ENCODE results near the gene SAP30BP. TPM values are rescaled to one million over a fixed set of nuclear protein-coding genes. Genes with fewer than 3 reads are reported as not detected.
A peak's percentile ranks its signal among the peaks of the same experiment; 100 is the strongest.

The SAP30BP gene
- total and polyA plus RNA-seq, 2 experiments from 2014 or later, result 44.9 to 97.9 TPM

DNA sequence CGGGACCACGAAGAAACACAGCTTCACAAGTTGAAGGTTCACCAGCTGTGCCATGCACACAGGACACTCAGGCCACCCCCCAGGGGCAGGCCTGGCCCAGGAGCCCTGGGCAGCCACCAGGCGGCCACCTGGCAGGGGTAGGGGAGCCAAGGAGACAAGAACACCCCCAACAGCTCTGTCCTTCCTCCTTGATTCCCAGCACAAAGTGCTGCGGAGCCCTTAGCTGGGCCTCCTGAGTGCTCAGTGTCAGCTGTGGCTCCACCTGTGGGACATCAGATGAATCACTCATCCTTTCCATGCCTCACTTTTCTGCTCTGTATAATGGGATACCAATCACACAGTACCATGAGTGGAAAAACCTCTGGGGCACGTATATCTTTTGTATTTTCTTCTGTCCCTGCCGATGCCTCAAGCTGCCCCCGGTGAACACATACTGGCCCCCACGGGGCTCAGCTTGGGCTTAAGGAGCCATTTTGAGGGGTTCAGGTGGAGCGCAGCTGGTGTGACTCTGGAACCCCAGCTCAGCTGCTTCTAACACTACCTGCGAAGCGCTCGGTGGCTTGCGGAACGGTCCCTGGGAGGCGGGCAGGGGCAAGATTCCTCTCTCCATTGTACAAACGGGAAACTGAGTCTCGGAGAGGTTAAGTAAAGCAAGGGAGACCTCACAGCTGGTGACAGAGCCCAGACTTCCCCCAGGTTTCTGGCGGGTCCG, 85.8 kb downstream of the SAP30BP start:
- no peaks in the 10 kb centered on the region for H3K4me1 ChIP-seq (ENCODE audit: insufficient read depth)
- TF ChIP-seq, protein P1, sequence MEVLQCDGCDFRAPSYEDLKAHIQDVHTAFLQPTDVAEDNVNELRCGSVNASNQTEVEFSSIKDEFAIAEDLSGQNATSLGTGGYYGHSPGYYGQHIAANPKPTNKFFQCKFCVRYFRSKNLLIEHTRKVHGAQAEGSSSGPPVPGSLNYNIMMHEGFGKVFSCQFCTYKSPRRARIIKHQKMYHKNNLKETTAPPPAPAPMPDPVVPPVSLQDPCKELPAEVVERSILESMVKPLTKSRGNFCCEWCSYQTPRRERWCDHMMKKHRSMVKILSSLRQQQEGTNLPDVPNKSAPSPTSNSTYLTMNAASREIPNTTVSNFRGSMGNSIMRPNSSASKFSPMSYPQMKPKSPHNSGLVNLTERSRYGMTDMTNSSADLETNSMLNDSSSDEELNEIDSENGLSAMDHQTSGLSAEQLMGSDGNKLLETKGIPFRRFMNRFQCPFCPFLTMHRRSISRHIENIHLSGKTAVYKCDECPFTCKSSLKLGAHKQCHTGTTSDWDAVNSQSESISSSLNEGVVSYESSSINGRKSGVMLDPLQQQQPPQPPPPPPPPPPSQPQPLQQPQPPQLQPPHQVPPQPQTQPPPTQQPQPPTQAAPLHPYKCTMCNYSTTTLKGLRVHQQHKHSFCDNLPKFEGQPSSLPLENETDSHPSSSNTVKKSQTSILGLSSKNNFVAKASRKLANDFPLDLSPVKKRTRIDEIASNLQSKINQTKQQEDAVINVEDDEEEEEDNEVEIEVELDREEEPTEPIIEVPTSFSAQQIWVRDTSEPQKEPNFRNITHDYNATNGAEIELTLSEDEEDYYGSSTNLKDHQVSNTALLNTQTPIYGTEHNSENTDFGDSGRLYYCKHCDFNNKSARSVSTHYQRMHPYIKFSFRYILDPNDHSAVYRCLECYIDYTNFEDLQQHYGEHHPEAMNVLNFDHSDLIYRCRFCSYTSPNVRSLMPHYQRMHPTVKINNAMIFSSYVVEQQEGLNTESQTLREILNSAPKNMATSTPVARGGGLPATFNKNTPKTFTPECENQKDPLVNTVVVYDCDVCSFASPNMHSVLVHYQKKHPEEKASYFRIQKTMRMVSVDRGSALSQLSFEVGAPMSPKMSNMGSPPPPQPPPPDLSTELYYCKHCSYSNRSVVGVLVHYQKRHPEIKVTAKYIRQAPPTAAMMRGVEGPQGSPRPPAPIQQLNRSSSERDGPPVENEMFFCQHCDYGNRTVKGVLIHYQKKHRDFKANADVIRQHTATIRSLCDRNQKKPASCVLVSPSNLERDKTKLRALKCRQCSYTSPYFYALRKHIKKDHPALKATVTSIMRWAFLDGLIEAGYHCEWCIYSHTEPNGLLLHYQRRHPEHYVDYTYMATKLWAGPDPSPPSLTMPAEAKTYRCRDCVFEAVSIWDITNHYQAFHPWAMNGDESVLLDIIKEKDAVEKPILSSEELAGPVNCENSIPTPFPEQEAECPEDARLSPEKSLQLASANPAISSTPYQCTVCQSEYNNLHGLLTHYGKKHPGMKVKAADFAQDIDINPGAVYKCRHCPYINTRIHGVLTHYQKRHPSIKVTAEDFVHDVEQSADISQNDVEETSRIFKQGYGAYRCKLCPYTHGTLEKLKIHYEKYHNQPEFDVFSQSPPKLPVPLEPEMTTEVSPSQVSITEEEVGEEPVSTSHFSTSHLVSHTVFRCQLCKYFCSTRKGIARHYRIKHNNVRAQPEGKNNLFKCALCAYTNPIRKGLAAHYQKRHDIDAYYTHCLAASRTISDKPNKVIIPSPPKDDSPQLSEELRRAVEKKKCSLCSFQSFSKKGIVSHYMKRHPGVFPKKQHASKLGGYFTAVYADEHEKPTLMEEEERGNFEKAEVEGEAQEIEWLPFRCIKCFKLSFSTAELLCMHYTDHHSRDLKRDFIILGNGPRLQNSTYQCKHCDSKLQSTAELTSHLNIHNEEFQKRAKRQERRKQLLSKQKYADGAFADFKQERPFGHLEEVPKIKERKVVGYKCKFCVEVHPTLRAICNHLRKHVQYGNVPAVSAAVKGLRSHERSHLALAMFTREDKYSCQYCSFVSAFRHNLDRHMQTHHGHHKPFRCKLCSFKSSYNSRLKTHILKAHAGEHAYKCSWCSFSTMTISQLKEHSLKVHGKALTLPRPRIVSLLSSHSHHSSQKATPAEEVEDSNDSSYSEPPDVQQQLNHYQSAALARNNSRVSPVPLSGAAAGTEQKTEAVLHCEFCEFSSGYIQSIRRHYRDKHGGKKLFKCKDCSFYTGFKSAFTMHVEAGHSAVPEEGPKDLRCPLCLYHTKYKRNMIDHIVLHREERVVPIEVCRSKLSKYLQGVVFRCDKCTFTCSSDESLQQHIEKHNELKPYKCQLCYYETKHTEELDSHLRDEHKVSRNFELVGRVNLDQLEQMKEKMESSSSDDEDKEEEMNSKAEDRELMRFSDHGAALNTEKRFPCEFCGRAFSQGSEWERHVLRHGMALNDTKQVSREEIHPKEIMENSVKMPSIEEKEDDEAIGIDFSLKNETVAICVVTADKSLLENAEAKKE (CRISPR knock-in tag; IDR thresholded peaks at IDR 0.05), result no peak
- TF ChIP-seq, protein P2, sequence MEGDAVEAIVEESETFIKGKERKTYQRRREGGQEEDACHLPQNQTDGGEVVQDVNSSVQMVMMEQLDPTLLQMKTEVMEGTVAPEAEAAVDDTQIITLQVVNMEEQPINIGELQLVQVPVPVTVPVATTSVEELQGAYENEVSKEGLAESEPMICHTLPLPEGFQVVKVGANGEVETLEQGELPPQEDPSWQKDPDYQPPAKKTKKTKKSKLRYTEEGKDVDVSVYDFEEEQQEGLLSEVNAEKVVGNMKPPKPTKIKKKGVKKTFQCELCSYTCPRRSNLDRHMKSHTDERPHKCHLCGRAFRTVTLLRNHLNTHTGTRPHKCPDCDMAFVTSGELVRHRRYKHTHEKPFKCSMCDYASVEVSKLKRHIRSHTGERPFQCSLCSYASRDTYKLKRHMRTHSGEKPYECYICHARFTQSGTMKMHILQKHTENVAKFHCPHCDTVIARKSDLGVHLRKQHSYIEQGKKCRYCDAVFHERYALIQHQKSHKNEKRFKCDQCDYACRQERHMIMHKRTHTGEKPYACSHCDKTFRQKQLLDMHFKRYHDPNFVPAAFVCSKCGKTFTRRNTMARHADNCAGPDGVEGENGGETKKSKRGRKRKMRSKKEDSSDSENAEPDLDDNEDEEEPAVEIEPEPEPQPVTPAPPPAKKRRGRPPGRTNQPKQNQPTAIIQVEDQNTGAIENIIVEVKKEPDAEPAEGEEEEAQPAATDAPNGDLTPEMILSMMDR (conservative IDR thresholded peaks at IDR 0.05; ENCODE audit: low read depth in 2 of 2), result peak; percentile 18 to 24; a peak in 1 of 4 replicates
- TF ChIP-seq, protein P3, sequence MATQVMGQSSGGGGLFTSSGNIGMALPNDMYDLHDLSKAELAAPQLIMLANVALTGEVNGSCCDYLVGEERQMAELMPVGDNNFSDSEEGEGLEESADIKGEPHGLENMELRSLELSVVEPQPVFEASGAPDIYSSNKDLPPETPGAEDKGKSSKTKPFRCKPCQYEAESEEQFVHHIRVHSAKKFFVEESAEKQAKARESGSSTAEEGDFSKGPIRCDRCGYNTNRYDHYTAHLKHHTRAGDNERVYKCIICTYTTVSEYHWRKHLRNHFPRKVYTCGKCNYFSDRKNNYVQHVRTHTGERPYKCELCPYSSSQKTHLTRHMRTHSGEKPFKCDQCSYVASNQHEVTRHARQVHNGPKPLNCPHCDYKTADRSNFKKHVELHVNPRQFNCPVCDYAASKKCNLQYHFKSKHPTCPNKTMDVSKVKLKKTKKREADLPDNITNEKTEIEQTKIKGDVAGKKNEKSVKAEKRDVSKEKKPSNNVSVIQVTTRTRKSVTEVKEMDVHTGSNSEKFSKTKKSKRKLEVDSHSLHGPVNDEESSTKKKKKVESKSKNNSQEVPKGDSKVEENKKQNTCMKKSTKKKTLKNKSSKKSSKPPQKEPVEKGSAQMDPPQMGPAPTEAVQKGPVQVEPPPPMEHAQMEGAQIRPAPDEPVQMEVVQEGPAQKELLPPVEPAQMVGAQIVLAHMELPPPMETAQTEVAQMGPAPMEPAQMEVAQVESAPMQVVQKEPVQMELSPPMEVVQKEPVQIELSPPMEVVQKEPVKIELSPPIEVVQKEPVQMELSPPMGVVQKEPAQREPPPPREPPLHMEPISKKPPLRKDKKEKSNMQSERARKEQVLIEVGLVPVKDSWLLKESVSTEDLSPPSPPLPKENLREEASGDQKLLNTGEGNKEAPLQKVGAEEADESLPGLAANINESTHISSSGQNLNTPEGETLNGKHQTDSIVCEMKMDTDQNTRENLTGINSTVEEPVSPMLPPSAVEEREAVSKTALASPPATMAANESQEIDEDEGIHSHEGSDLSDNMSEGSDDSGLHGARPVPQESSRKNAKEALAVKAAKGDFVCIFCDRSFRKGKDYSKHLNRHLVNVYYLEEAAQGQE (IDR thresholded peaks at IDR 0.05; ENCODE audit: unreplicated experiment), result no peak
- 0 out of 2 replicates have a peak, but pooled peaks have one; percentile 24 for TF ChIP-seq ZNF114 (CRISPR knock-in tag; IDR thresholded peaks at IDR 0.05)
- TF ChIP-seq STAT1 (IDR thresholded peaks at IDR 0.05; ENCODE audit: unreplicated experiment), result no peak
- no peak for TF ChIP-seq NANOG (IDR thresholded peaks at IDR 0.05; ENCODE audit: borderline replicate concordance)
- H4K20me1 ChIP-seq (replicated peaks; ENCODE audit: insufficient read depth), result no peaks in the 10 kb centered on the region
- H3K4me3 ChIP-seq, result peak overlapping the region; percentile 53
- no peak overlapping the region for H3K27ac Mint-ChIP-seq
- peak overlapping the region; percentile 73 for H3K4me2 ChIP-seq
- DNase-seq (ENCODE audit: low spot score) (no peak), ATAC-seq (no peak)
- H3K27me3 ChIP-seq (ENCODE audit: insufficient read depth), result no peaks in the 10 kb centered on the region
- no peaks in the 10 kb centered on the region for H3K9me2 ChIP-seq (ENCODE audit: insufficient read depth)
- no peaks in the 10 kb centered on the region for H3K36me3 Mint-ChIP-seq (ENCODE audit: low read depth)
- H3K4me3 Mint-ChIP-seq, result peak overlapping the region; percentile 55
- H3K27me3 Mint-ChIP-seq (ENCODE audit: insufficient read depth, low read depth, poor library complexity), result peaks cover 25% of the 10 kb centered on the region
- peaks cover 7% of the 10 kb centered on the region; the same call in 1 of the 2 replicates for H3F3A ChIP-seq (replicated peaks; ENCODE audit: low read depth)
- H3K9me3 Mint-ChIP-seq, result no peaks in the 10 kb centered on the region
- H3K27ac ChIP-seq (ENCODE audit: low read depth), result no peak overlapping the region
- no peaks in the 10 kb centered on the region for H3K36me3 ChIP-seq (ENCODE audit: insufficient read depth)
- H3K79me2 ChIP-seq (replicated peaks; ENCODE audit: insufficient read depth), result no peaks in the 10 kb centered on the region
- H2AFZ ChIP-seq, result peak overlapping the region; percentile 93; the same call in 1 of the 2 replicates
- H3K4me1 Mint-ChIP-seq, result peaks cover 6% of the 10 kb centered on the region

All from GM23338 (cell line).